GM21526 (cell line): ENCODE data around the gene NLRC5.

ENCODE experiments used
- ATAC-seq: cut with Tn5 transposase; IDR thresholded peaks from one replicate; pipeline ENCODE4 v1.9.1; 2021; ENCODE audit warnings: moderate library complexity; ENCODE audit not compliant: unreplicated experiment, low FRiP score

NLRC5 gene, protein sequence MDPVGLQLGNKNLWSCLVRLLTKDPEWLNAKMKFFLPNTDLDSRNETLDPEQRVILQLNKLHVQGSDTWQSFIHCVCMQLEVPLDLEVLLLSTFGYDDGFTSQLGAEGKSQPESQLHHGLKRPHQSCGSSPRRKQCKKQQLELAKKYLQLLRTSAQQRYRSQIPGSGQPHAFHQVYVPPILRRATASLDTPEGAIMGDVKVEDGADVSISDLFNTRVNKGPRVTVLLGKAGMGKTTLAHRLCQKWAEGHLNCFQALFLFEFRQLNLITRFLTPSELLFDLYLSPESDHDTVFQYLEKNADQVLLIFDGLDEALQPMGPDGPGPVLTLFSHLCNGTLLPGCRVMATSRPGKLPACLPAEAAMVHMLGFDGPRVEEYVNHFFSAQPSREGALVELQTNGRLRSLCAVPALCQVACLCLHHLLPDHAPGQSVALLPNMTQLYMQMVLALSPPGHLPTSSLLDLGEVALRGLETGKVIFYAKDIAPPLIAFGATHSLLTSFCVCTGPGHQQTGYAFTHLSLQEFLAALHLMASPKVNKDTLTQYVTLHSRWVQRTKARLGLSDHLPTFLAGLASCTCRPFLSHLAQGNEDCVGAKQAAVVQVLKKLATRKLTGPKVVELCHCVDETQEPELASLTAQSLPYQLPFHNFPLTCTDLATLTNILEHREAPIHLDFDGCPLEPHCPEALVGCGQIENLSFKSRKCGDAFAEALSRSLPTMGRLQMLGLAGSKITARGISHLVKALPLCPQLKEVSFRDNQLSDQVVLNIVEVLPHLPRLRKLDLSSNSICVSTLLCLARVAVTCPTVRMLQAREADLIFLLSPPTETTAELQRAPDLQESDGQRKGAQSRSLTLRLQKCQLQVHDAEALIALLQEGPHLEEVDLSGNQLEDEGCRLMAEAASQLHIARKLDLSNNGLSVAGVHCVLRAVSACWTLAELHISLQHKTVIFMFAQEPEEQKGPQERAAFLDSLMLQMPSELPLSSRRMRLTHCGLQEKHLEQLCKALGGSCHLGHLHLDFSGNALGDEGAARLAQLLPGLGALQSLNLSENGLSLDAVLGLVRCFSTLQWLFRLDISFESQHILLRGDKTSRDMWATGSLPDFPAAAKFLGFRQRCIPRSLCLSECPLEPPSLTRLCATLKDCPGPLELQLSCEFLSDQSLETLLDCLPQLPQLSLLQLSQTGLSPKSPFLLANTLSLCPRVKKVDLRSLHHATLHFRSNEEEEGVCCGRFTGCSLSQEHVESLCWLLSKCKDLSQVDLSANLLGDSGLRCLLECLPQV (N-terminal part only)

GRCh38 chr16:56988948-56989945 is at the start of gene NLRC5:
TSS of gene NLRC5 (plus strand) at chr16:56989557. CDS start at chr16:57020713, 31,156 bp downstream.
- peak; percentile 74 for ATAC-seq

DNA sequence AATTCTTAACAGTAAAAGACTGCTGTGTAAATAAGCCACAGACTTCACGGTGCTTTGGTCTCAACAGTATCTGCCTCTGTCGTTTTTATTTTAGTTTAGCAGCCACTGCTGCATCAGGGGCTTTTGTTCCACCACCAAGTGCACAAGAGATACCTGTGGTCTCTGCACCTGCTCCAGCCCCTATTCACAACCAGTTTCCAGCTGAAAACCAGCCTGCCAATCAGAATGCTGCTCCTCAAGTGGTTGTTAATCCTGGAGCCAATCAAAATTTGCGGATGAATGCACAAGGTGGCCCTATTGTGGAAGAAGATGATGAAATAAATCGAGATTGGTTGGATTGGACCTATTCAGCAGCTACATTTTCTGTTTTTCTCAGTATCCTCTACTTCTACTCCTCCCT is 49.6 kb upstream of the NLRC5 start:
- ATAC-seq = no peak

DNA sequence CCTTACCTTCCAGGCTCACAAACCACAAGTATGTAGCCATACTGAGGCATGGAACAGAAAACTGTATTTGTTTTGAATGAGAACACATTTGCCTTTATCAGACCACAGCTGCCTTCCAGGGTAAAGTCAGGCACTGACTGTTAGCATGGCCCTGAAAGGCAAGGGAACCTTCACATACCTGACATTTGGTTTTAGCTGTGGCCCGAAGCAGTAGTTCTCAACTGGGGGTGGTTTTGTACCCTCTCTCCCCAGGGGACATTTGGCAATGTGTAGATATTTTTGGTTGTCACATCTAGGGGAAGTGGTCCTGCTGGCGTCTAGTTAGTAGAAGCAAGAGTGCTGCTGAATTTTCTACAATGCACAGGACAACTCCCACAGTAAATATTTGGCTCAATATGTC is 48.3 kb upstream of the NLRC5 start:
- ATAC-seq = no peak

DNA sequence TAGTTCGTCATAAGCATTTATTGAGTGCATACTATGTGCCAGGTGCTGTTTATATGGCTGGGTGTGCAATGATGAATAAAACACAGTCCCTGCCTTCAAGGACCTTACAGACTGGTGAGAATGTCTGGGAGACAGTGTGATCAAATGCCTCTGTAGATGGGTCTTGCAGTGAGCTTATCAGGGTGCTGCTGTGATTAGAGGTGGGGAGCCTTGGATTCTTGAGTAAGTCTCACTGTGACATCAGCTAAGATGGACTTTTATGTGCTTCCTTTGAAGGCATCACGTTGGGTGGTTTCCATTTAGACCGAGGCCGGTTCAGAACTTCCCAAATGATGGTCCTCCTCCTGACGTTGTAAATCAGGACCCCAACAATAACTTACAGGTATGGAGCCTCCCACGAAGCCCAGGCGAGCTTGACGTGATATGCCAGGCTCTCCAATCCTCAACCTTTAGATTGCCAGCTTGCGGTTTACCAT is 47.5 kb upstream of the NLRC5 start:
- no peak for ATAC-seq

DNA sequence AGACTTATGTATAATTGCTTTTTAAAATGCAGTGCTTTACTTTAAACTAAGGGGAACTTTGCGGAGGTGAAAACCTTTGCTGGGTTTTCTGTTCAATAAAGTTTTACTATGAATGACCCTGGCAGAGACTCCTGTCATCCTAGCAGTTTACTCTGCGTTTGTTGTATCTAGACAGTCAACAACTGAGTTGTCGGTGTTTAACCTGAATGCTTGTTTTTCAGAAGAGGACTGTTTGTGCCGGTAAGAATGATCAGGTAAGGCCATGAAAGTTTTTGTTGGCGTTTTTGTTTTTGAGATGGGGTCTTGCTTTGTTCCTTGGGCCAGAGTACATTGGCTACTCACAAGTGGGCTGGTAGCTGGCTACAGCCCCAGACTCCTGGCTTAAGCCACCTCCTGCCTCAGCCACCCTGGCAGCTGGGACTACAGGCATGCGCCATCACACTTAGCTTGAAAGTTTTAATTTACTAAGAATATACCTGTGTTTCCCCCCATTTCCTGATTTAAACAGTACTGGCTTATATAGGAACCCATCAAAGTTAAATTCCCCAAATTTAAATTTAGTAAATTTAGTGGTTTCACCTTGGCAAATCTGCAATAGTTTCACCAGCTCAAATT is 45.5 kb upstream of the NLRC5 start:
- no peak for ATAC-seq

DNA sequence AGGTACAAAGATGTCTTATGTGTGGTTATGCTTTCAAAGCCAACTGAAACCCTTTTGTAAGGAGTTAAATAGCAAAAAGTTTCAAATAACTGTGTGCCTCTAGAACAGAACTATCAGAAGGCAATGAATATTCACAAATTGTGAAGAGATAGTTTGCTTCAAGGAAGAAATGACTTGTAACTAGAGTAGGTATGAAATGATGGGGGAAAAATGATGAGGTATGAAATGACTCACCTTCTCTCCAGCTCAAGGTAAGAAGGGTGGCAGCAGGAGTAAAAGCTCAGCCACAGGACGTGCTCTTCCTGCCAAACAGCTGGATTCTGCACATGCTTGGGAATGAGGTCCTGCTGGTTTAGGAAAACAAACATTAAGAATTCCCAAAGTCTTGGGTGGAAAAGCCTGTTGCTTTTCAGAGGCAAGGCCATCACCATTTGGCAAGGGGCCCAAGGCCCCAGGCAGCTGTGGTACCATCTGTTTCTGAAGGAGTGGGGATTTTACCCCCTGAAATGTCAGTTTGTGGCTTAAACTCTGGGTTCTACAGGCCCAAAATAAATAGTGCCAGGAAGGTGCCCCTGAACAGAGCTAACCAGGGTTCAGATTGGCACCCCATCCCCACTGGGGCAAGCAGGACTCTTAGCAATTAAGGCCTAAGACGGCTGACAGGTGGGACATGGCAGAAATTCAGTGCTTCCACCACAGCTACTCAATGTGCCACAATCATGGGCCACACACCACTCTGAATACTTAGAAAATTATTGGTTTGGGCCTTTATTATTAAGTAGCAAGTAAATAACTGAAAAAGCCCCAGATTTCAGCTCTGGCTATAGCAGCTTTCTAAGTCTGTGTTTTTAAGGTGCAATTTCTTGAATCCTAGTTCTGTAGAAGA is 44.2 kb upstream of the NLRC5 start:
- no peak for ATAC-seq

DNA sequence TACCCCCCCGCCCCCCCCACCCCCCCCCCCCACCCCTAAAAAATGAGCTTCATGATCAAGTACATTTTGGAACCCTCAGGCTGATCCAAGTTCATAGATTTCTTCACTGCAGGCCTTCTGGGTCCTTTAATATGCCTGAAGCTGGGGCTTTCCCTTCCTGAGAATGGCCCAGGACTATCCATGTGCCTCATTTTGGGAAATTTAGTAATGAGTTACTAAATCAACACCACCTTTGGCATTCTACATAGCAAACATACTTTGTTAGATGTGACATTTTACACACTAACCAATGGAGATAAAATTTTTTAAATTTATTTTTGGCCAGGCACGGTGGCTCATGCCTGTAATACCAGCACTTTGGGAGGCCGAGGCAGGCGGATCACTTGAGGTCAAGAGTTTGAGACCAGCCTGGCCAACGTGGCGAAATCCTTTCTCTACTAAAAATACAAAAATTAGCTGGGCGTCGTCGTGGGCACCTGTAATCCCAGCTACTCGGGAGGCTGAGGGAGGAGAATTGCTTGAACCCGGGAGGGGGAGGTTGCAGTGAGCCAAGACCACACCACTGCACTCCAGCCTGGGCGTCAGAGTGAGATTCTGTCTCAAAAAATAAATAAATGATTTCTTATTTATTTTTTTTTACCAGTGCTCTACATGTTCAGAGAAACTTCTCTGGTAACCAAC is 43.4 kb upstream of the NLRC5 start:
- ATAC-seq = no peak

GRCh38 chr16:56946767-56947603 is 42.4 kb upstream of the NLRC5 start:
- no peak for ATAC-seq

DNA sequence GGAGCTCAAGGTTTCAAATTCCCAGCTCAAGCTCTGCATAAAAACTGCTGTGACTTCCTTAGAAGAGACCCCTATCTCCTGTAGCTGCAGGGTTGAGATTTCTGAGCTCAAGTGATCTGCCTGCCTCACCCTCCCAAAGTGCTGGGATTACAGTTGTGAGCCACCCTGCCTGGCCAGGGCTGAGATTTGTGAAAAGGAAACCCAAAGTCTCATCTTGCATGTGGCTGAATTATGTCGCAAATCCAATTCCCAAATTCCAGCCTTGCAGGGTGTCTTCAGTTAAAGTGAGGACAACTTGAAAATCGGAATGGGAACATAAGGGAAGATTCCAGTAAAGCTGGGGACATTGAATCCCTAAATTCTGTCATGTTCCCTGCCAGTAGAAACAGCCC is 41.8 kb upstream of the NLRC5 start:
- no peak for ATAC-seq

DNA sequence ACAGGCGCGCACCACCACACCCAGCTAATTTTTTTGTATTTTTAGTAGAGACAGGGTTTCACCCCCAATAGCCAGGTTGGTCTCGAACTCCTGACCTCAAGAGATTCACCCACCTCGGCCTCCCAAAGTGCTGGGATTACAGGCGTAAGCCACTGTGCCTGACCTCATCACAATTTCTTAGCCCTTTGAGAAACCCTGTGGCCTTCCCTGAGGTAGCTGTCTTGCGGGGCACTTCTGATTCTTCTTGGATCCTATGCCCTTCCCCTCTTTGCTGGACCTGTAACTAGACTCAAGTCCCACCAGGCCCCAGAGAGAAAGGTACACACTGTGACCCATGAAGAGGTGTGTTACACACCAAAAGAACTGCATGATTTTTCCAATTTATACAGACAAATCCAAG is 41.1 kb upstream of the NLRC5 start:
- ATAC-seq = no peak

DNA sequence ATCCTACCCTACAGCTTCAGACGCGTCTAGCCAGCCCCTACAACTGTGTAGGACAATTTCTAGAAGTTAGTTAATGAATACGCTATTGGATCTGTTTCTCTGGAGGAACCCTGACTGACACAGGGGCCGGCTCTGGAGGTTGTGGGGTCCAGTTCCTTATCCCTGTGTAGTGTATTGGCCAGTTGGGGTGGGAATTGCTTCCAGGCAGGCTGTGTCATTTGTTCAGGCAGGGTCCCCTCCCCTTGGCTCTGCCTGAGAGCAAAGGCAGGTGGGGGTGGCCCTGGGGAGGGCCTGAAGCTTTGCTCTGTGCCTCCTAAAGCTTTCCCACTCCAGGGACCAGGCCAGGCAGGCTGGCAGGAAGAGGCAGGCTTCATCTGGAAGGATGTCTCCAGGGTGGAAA is 39.3 kb upstream of the NLRC5 start:
- no peak for ATAC-seq

DNA sequence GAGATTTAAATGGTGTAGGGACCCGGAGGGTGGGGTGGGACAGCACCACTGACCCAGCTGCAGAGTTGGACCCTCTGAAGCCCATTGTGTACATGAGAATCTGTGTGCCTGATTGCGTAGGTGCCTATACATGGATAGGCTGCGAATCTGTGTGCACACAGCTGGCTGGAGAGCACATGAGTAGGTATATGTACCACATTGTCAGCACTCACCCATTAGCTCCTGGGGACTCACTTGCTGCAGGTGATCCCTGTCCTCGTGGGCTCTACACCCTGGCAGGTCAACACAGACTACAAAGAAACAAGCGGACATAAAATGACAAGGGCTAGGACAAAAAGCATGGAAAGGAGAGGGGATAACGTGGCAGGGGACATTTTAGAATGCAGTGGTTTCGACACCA is 38.9 kb upstream of the NLRC5 start:
- no peak for ATAC-seq

- peak; percentile 49 for ATAC-seq
These were observed 38.2 kb upstream of the NLRC5 start for GRCh38 chr16:56950881-56951771.

DNA sequence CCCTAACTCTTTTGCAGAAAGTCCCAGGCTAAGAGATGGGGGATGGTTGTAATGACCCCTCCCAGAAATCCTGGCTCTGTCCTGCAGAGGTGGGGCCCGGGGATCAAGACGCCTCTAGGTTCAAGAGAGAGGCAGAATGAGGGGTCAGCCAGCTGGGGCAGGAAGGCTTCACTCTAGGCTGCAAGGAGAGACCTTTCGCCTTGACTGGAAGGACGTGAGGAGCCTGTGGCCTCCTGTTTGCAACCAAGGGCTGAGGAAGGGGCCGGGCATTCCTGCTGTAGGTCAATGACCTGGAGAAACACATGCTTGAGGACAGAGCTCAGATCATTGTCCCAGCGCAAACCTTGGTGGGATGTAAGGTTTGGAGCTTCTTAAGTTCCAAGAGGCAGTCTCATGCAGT is 36.4 kb upstream of the NLRC5 start:
- no peak for ATAC-seq

GRCh38 chr16:56956076-56956475 is 33.3 kb upstream of the NLRC5 start:
- ATAC-seq = no peak

GRCh38 chr16:56956756-56957155 is 32.6 kb upstream of the NLRC5 start:
- ATAC-seq = no peak
